Activated T-helper 2 cell treated with anti-CD3 and anti-CD28 coated beads, Interferon-gamma antibody, Interleukin-2, Interleukin-4, amounts not matched to agents 10 μg/mL and 5 μg/mL and 100 μg/mL, durations not matched to agents 14 hours and 24 hours and 36 hours (primary cell): ENCODE measurements around the gene ARVCF. TPM values are rescaled to one million over a fixed set of nuclear protein-coding genes. Genes with fewer than 3 reads are reported as not detected.

ENCODE experiments used
- DNase-seq: peaks from one replicate; pipeline ENCODE4 v3.0.0; 2021; ENCODE audit warnings: low spot score
- H3K27ac Mint-ChIP-seq: one replicate; pipeline ENCODE4 v1.8.0; 2021; ENCODE audit warnings: mixed read lengths
- H3K27me3 Mint-ChIP-seq: one replicate; pipeline ENCODE4 v1.8.0; 2021; ENCODE audit warnings: low read depth, mixed read lengths
- H3K36me3 Mint-ChIP-seq: one replicate; pipeline ENCODE4 v1.8.0; 2021; ENCODE audit warnings: low read depth, mixed read lengths
- H3K4me1 Mint-ChIP-seq: one replicate; pipeline ENCODE4 v1.8.0; 2021; ENCODE audit warnings: low read depth, mixed read lengths
- H3K4me3 Mint-ChIP-seq: one replicate; pipeline ENCODE4 v1.8.0; 2021; ENCODE audit warnings: low read depth, mild to moderate bottlenecking, moderate library complexity, mixed read lengths
- H3K9me3 Mint-ChIP-seq: one replicate; pipeline ENCODE4 v1.8.0; 2021; ENCODE audit warnings: mixed read lengths
- intact Hi-C: fragments of 100-400 bp; cut with micrococcal nuclease; formaldehyde crosslinking; loops from one replicate; pipeline ENCODE4 v1.15.1; 2023
- total RNA-seq: library from RNA; stranded (reverse); gene quantifications from 2 replicates; pipeline ENCODE4 v1.2.3, GENCODE V29; 2022

ARVCF gene
- total RNA-seq, 1 donor from 2014 or later, result 3.9 TPM

- H3K36me3 Mint-ChIP-seq, result peaks cover 6% of the 10 kb centered on the region
- no peaks in the 10 kb centered on the region for H3K9me3 Mint-ChIP-seq
- no peak overlapping the region for H3K4me3 Mint-ChIP-seq
- peaks cover 11% of the 10 kb centered on the region for H3K4me1 Mint-ChIP-seq
- DNase-seq, result no peak
- intact Hi-C loops, result no loop called here
- no peaks in the 10 kb centered on the region for H3K27me3 Mint-ChIP-seq
- no peak overlapping the region for H3K27ac Mint-ChIP-seq
These were observed 55.4 kb downstream of the ARVCF start for GRCh38 chr22:19961201-19961580.

DNA sequence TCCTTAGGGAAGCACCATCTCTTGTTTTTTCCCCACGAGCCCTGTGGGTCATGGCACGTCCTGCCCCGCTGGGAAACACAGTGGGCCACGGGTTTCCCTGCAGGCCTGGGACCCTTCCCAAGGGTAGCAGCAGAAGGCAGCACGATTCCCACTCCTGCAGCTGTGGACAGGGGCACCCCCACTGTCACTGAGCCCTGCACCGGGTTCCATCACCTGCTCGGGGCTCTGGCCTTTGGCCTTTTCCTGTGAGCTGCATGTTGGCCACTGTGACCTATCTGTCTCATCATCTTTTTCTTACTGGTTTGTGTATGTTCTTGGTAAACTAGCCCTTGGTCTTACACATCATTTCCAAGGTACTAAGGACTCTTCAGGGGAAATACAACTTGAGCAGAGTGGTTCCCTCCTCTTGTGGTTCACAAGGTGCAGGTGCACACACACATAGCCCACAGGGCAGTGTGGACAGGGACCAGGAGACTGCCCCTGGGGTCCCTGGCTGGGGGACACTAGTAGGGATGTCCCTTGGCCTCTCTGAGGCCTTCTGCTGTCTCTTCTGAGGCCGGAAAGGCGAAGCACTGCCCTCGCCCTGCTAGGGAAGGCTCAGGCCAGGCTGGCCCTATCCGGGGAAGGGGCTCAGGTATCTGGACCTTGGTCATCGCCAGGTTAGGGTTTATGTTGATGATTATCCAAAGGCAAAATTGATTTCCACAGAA, 56.0 kb downstream of the ARVCF start:
- peak overlapping the region; percentile 42 for H3K27ac Mint-ChIP-seq
- intact Hi-C loops, result no loop called here
- no peaks in the 10 kb centered on the region for H3K27me3 Mint-ChIP-seq
- H3K9me3 Mint-ChIP-seq, result no peaks in the 10 kb centered on the region
- H3K4me1 Mint-ChIP-seq, result peaks cover 13% of the 10 kb centered on the region
- no peak for DNase-seq
- no peak overlapping the region for H3K4me3 Mint-ChIP-seq
- peaks cover 6% of the 10 kb centered on the region for H3K36me3 Mint-ChIP-seq

DNA sequence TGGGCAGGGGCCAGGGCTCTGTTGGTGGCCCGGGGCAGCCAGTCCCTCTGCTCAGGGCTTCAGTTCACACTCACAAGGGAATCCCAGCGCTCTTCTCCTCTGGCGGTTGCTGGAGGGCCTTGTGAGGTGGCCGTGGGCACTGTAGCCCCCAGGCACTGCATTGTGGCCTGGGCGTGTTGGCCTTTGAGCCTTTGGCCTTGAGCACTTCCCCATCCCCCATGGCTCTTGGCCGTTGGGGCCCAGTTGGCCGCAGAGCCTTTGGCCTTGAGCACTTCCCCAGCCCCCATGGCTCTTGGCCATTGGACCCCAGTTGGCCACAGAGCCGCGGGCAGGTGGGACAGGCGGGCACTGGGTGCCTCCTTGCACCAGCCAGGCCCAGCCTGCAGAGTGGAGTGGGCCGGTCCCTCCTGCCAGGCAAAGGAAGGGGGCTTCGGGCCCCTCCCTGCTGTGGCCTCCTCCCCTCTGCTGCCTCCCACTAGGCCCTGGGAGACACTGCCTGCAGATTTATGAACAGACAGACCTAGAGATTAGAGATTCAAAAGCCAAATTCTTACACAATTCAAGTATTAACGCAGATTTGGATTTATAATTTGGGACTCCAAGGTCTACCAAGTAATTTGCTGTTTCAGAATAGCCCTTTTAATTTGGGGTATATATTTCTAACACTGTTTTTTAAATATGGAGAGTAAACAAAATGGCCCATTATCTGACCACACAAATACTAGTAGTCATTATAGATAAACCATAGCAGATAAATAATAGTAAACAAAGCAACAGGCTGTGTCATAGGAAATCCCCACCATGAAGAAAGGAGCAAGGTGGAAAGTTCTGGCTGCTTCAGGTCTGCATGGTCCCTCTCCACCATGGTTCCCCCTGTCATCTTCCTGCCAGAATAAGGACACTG, 56.8 kb downstream of the ARVCF start:
- Mint-ChIP-seq H3K36me3 (peaks cover 5% of the 10 kb centered on the region), H3K4me3 (no peak overlapping the region), H3K4me1 (peaks cover 17% of the 10 kb centered on the region), H3K27ac (peak overlapping the region; percentile 42), H3K9me3 (no peaks in the 10 kb centered on the region), H3K27me3 (no peaks in the 10 kb centered on the region)
- intact Hi-C loops, result no loop called here
- DNase-seq, result no peak

DNA sequence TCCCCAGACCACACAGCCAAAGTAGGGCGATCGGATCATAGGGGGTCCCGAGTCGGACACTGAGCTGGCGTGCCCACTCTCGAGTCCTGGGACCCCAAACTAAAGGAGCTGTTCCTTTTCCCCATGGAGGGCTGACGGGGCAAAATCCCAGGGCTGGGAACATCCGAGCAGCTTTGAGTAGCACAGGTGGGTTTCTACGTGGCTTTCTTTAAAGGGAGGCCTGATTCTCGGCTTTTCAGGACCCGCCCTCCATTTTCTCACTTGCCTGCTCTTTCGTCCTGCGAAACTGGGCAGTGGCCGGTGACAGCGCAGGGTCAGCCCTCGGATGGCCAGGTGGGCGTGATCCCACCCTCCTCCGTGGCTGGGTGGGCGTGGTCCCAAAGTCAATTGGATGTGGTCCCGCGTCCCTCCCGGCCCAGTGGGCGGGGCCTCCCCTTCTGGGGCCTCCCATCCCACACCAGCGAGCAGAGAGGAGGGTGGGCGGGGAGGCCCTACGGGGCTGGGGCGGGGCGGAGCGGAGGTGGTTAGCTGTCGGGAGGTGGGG, 57.5 kb downstream of the ARVCF start:
- intact Hi-C loops, result no loop called here
- H3K27me3 Mint-ChIP-seq, result no peaks in the 10 kb centered on the region
- H3K27ac Mint-ChIP-seq, result no peak overlapping the region
- no peak for DNase-seq
- peaks cover 17% of the 10 kb centered on the region for H3K4me1 Mint-ChIP-seq
- no peak overlapping the region for H3K4me3 Mint-ChIP-seq
- H3K9me3 Mint-ChIP-seq, result no peaks in the 10 kb centered on the region
- H3K36me3 Mint-ChIP-seq, result peaks cover 3% of the 10 kb centered on the region

DNA sequence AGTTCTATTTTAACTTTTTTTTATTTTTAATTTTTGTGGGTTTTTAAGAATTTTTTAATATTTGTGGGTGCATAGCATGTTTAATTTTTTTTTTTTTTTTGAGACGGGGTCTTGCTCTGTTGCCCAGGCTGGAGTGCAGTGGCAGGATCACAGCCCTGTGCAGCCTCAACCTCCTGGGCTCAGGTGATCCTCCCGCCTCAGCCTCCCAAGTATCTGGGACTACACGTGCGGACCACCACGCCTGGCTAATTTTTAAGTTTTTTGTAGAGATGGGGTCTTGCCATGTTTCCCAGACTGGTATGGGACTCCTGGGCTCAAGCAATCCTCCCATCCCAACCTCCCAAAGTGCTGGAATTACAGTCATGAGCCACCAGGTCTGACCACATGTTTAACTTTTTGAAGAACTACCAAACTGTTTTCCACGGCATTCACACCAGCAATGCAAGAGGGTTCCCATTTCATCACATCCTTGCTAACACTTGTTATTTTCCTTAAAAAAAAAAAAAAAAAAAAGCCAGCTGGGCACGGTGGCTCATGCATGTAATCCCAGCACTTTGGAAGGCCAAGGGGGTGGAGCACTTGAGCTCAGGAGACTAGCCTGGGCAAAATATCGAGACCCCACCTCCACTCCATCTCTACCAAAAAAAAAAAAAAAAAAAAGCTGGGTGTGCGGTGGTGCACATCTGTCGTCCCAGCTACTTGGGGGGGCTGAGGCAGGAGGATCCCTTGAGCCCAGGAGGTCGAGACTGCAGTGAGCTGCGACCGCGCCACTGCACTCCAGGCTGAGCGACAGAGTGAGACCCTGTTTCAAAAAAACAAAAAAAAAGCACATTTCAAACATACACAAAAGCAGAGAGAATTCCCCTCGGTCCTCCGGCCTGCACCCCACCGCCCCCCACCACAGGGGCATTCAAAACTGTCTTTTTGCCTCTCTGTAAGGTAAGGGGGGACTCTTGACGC, 58.3 kb downstream of the ARVCF start:
- no peak overlapping the region for H3K4me3 Mint-ChIP-seq
- no peak for DNase-seq
- no peaks in the 10 kb centered on the region for H3K9me3 Mint-ChIP-seq
- intact Hi-C loops, result no loop called here
- peaks cover 19% of the 10 kb centered on the region for H3K4me1 Mint-ChIP-seq
- peaks cover 3% of the 10 kb centered on the region for H3K36me3 Mint-ChIP-seq
- no peak overlapping the region for H3K27ac Mint-ChIP-seq
- H3K27me3 Mint-ChIP-seq, result no peaks in the 10 kb centered on the region

DNA sequence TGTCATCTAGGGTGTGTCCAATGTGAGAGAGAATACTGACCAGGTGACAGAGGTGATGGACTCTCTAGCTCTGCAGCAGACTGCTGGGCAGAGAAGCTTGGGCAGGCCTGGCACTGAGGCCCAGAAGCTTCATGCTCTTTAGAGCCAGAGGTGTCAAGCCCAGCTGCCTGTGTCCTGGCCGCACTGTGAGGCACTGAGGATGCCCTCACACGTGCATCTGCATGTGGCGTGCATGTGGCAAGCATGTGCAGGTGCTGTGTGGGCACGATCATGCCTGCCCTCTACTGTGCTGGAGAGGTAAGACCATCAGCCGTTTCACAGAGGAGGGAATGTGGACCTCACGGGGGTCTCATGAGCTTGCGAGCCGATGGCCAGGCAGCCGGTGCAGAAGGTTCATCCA, 59.2 kb downstream of the ARVCF start:
- H3K9me3 Mint-ChIP-seq, result no peaks in the 10 kb centered on the region
- no peak overlapping the region for H3K4me3 Mint-ChIP-seq
- DNase-seq, result no peak
- intact Hi-C loops, result no loop called here
- peaks cover 16% of the 10 kb centered on the region for H3K4me1 Mint-ChIP-seq
- no peaks in the 10 kb centered on the region for H3K36me3 Mint-ChIP-seq
- no peak overlapping the region for H3K27ac Mint-ChIP-seq
- H3K27me3 Mint-ChIP-seq, result no peaks in the 10 kb centered on the region

DNA sequence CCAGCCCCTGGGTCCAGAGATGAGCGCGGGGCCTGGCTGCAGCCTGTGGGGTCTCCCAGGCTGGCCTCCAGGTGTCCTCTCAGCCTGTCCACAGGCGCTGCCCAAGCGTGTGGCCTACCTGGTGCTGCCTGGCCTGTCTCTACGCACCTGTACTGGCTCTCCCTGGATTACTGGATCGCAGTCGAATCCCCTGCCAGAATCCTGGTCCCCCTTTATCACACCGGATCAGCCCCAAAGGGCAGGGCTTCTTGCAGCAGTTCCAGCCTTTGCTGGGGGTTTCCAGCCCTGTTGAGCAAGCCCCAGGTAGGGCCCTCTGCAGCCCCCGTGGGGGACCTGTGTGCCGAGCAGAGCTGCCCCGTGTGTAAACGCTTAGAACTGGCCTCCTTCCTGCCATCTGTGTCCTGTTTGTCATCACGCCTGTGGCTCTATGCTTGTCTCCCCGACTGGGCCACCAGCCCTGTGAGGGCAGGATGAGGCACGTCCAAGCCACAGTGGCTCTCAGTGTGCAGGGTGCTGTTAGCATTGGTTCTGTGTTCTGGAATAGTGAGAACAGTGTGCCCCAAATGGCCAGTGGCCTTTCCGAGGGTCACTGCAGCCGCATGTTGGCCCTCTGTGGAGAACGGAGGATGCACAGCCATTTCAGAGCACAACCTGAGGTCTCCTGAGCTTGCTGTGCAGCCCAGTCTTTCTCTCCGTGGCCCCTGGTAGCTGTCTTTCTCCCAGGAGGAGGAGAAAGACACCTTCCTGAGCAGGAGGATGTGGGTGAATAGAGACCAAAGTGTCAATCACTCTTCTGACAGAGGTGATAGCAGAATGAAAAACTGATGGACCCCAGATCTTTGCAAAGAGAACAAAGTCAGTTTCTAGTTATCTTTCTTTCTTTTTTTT, 61.1 kb downstream of the ARVCF start:
- intact Hi-C loops, result no loop called here
- Mint-ChIP-seq H3K4me3 (no peak overlapping the region), H3K36me3 (peaks cover 9% of the 10 kb centered on the region), H3K4me1 (peaks cover 13% of the 10 kb centered on the region), H3K9me3 (no peaks in the 10 kb centered on the region), H3K27ac (peak overlapping the region; percentile 55), H3K27me3 (no peaks in the 10 kb centered on the region)
- DNase-seq, result no peak

DNA sequence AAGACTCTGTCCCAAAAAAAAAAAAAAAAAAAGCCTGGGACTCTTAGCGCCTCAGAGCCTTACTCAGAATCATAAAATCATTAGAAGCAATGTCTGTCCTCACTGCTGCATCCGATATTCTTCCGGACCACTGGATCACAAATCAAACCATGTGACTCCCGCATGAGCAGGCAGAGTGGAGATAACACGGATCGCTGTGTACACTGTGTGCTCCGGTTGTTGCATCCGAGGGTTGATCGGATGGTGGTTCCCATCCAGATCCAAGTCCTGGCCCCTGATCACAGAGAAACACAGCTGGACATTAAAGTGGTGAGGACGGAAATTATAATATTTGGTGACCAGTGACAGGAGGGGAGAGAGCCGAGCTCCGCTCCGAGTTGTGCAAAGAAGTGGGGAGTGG, 65.3 kb downstream of the ARVCF start:
- Mint-ChIP-seq H3K27me3 (no peaks in the 10 kb centered on the region), H3K9me3 (no peaks in the 10 kb centered on the region), H3K27ac (no peak overlapping the region), H3K36me3 (peaks cover 21% of the 10 kb centered on the region), H3K4me1 (peaks cover 14% of the 10 kb centered on the region), H3K4me3 (no peak overlapping the region)
- no peak for DNase-seq
- intact Hi-C loops, result no loop called here

DNA sequence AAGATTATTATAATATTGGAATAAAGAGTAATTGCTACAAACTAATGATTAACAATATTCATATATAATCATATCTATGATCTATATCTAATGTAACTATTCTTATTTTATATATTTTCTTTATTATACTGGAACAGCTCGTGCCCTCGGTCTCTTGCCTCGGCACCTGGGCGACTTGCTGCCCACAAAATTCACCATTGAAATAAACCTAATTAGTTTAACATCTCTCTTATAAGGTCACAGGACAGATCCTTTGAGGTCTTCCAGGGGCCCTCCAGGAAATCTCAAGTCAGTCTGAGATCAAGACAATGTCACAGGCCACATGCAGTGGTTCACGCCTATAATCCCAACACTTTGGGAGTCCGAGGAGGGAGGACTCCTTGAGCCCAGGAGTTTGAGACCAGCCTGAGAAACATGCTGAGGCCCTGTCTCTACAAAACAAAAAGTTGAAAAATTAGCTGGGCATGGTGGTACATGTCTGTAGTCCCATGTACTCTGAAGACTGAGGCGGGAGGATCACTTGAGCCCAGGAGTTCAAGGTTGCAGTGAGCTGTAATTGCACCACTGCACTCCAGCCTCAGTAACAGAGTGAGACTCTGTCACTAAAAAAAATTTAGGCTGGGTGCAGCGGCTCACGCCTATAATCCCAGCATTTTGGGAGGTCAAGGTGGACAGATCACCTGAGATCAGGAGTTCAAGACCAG, 68.4 kb downstream of the ARVCF start:
- H3K27me3 Mint-ChIP-seq, result no peaks in the 10 kb centered on the region
- H3K36me3 Mint-ChIP-seq, result peaks cover 25% of the 10 kb centered on the region
- no peak for DNase-seq
- peaks cover 14% of the 10 kb centered on the region for H3K4me1 Mint-ChIP-seq
- no peaks in the 10 kb centered on the region for H3K9me3 Mint-ChIP-seq
- H3K4me3 Mint-ChIP-seq, result no peak overlapping the region
- intact Hi-C loops, result no loop called here
- H3K27ac Mint-ChIP-seq, result no peak overlapping the region

DNA sequence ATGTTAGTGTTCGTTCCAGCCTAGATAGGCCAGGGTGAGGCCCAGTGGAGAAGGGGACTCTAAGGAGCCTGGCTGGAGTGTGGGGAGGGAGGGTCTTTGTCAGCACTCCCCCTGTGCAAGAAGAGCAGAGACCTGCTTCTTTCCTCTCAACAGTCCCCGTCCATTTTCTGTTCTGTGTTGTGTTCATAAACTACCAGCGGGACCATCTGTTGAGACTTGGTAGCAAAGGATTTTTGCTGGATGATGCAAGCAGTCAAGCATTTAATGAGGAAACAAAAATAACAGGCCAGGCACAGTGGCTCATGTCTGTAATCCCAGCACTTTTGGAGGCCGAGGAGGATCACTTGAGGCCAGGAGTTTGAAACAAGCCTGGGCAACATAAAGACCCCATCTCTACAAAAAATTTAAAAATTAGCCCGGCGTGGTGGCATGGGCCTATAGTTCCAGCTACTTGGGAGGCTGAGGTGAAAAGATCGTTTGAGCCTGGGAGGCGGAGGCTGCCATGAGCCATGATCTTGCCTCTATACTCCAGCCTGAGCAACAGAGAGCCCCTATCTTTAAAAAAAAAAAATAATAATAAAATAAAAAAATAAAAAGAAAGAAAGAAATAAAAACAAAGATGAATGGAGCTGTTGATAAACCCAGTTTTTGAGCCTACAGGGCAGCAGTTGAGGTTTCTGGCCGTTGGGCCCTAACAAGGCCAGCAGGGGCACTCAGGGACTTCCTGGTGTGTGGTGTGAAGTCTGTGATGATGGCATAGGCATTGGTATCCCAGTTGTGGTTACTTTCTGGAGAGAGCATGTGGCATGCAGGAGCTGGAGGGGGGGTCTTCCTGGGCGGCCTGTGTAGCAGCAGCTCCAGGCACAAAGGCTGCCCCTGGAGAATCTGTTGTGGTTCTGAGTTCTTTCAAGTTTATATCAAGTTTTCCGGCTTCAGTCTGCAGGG, 73.3 kb downstream of the ARVCF start:
- peaks cover 13% of the 10 kb centered on the region for H3K36me3 Mint-ChIP-seq
- H3K4me3 Mint-ChIP-seq, result peak overlapping the region; percentile 97
- no peaks in the 10 kb centered on the region for H3K9me3 Mint-ChIP-seq
- no peak for DNase-seq
- no peaks in the 10 kb centered on the region for H3K27me3 Mint-ChIP-seq
- H3K27ac Mint-ChIP-seq, result peak overlapping the region; percentile 95
- peaks cover 32% of the 10 kb centered on the region for H3K4me1 Mint-ChIP-seq
- intact Hi-C loops, result loop anchor here (5.0 kb wide), 1 partner anchor 91 kb away; the partner anchor contains the start of genes GNB1L and RTL10
